GM20000 (cell line): ENCODE data around the gene TMEM128.
"Not testable (repeated sequence)": the region's sequence is repeated elsewhere in the genome, so short reads cannot be mapped to it uniquely, and the experiment has no call there.

Experiments
- DNase-seq: peaks from one replicate; pipeline ENCODE4 v3.0.0; 2012; ENCODE audit warnings: low spot score
- TF ChIP-seq, protein P1 (sequence below): IDR thresholded peaks from 2 replicates; pipeline ENCODE4 v1.5.1; 2012; ENCODE audit warnings: mild to moderate bottlenecking, control low read depth; ENCODE audit errors: extremely low read depth, missing control alignments

The TMEM128 gene

DNA sequence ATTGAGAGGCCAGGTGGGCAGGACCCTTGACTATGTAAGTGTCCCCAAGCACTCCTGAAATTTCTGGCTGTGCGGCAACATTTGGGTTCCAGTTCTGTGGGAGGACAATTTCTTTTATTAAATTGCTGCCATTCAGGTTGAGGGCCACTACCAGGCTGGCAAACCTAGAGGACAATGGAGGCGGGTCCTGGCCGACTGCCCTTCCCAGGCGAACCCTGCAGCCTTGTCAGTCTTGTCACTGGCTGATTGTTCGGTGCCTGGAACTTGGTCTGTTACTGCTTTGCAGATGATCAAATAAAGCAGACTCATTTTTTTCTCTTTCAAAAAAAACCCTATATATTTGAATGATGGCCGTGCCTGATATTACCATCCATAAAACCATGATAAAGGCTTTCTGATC lies 6.6 kb upstream of the TMEM128 start:
- DNase-seq, result no peak
- TF ChIP-seq, protein P1, sequence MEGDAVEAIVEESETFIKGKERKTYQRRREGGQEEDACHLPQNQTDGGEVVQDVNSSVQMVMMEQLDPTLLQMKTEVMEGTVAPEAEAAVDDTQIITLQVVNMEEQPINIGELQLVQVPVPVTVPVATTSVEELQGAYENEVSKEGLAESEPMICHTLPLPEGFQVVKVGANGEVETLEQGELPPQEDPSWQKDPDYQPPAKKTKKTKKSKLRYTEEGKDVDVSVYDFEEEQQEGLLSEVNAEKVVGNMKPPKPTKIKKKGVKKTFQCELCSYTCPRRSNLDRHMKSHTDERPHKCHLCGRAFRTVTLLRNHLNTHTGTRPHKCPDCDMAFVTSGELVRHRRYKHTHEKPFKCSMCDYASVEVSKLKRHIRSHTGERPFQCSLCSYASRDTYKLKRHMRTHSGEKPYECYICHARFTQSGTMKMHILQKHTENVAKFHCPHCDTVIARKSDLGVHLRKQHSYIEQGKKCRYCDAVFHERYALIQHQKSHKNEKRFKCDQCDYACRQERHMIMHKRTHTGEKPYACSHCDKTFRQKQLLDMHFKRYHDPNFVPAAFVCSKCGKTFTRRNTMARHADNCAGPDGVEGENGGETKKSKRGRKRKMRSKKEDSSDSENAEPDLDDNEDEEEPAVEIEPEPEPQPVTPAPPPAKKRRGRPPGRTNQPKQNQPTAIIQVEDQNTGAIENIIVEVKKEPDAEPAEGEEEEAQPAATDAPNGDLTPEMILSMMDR, result no peak

DNA sequence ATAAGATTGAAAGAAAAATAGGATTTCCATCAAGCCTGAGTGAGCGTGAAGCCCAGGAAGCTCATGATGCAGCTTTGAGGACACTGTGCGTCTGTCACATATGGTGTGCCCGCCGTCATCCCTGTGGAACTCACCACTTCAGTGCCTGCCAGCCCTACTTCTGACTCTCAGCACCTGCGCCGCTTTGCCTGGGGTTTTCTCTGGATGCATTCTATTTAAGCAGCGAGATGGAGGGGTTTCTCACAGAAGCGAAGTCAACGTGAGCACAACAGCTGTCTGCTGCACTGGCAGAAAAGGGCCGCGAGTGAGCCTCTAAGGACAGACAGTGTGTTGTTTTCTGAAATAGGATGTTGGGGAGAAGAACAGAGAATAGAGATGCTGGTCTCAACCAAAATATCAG lies 6.2 kb upstream of the TMEM128 start:
- no peak for DNase-seq
- TF ChIP-seq, protein P1, result no peak

DNA sequence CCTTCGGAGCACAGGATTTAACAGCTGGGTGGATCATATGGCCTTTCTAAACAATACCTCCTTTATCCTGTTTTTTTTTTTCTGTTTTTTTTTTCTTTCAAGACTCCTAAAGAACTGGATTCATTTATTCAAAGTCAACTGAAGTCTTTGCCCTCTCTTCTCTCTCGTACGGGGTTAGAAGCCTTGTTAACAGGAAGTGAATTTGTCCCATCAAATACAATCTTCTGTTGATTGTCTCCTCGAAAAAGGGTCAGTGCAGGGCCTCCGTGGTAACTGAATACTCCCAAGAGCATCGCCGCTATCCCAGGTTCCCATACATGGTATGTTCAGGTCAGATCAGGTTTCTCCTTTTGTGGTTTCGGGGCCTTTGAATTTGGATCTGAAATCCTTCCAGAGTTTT lies 1.8 kb upstream of the TMEM128 start:
- TF ChIP-seq, protein P1, result no peak
- DNase-seq, result no peak

DNA sequence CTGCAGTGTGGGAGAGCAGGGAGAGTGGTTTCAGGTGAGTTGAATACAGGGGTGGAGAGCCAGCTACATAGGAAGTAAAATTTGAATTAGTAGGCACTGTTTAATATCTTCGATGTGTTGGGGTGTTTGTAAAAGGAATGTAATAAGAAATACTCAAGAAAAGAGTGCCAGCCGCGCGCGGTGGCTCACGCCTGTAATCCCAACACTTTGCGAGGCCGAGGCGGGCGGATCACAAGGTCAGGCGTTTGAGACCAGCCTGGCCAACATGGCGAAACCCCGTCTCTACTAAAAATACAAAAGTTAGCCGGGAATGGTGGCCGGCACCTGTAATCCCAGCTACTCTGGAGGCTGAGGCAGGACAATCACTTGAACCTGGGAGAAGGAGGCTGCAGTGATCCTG lies 1.3 kb upstream of the TMEM128 start:
- DNase-seq, result not testable (repeated sequence)

DNA sequence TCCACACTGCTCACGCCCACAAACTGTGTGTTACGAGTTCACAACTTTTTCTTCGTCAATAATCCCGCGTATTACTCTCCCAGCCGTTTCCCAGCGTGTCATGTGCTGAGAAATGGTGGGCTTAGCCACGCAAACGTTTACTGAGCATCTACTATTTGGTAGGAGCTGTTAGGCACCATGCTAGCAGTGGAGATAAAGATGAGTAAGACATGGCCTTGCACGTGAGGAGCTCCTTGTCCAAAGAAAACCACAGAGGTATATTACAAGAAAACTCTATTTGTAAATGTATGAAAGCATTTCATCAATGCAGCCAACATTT lies 821 bp upstream of the TMEM128 start:
- TF ChIP-seq, protein P1, result no peak
- DNase-seq, result no peak

DNA sequence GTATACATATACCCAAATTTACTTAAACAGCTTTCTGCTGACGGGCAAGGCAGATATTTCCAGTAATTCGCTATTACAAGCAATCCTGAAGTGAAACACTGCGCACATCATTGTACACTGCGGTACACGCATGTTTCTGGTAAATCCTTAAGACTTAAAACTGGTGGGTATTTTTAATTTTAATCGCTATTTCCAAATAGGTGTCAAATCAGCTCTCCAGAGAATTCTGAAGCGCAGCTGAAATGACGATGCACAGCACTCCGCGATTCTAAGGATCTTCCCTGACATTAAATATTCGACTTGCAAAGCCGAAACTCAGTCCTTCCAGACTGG lies 361 bp downstream of the TMEM128 start:
- TF ChIP-seq, protein P1, result no peak
- DNase-seq, result no peak

DNA sequence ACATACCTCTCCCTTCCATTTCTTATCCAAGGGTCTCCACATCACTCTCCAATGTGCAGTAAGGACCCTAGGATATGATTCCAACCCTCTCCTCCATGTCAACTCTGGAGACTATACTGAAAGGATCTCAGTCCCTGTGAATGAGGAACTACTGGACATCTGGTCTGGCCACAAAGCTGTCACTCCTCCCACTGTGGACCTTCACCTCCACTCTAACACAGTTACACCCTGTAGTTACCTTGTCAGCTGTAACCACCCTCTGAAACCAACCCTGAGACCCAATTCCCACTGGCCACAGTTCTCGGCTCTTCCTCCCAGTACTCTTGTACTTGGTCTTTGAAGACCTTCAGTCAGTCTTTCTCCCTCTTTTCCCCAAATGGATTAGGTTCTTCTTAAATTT lies 2.9 kb downstream of the TMEM128 start:
- DNase-seq, result no peak
- TF ChIP-seq, protein P1, result no peak

DNA sequence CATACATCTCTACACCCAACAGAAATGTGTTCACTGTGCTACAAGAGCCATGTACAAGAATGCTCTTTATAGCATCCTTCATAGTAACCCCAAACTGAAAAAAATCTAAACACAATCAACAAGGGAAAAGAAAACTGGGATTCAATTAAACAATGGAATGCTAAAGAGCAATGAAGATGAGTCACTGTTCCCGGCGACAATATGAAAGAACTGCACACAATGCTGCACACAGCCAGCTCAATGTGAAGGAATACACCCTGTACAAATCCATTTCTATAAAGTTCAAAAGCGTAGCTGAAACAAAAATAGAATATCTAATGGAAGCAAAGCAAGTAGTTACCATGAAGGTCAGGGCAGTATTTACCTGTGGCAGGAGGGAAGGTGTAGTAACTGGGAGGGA lies 8.5 kb downstream of the TMEM128 start:
- not testable (repeated sequence) for DNase-seq

DNA sequence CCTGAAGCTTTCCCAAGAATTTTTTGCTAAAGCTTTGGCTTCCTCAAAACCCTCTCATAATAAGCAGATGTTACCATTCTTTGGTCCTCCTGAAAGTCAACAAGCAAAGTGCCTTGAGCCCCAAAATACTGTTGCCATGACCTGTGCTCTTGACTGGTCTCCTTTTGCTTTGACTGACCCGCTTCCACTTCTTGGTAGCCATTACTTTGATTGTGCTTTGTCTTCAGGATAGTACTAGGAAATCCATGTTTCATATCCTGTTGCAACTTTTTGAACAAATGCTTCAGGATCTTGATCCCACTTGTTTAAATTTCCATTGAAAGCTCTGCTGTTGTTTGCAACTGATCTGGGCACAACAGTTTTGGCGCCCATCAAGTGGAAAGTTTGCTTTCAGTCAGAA lies 14.4 kb downstream of the TMEM128 start:
- DNase-seq, result no peak
- TF ChIP-seq, protein P1, result no peak
